Posterior cingulate gyrus (tissue), 11 donors: Measurements from ENCODE around the gene GPR137.
"Not testable (repeated sequence)": the region's sequence is repeated elsewhere in the genome, so short reads cannot be mapped to it uniquely, and the experiment has no call there.

Experiments used
- DNase-seq, 10 donors: peaks; one replicate each; pipeline versions ENCODE4 v3.0.0 to v3.0.0-alpha.2; 2020 to 2021; ENCODE audit warnings: mixed read lengths in 3 of 10
- intact Hi-C: fragments of 100-400 bp; cut with DNase I; formaldehyde crosslinking; loops from one replicate; pipeline ENCODE4 v1.15.1; 2023

The GPR137 gene

GRCh38 chr11:64315667-64316526, 30.2 kb downstream of the GPR137 start:
- DNase-seq = not testable (repeated sequence)
- intact Hi-C loops = loop anchor here (5.0 kb wide), 1 partner anchor 41 kb away; the partner anchor contains the start of gene RPS6KA4

- peak in 1 of 10 donors; percentile 72 for DNase-seq
- intact Hi-C loops = loop anchor here (5.0 kb wide), 1 partner anchor 41 kb away; the partner anchor contains the start of gene RPS6KA4
These were observed 31.1 kb downstream of the GPR137 start for GRCh38 chr11:64316672-64317324.

GRCh38 chr11:64317325-64317960, 31.8 kb downstream of the GPR137 start, which contains the start of gene TRMT112:
TRMT112 (minus strand) TSS chr11:64317559; CDS start chr11:64317526, 33 bp downstream.
- intact Hi-C loops = loop anchor here (5.0 kb wide), 1 partner anchor 40 kb away; the partner anchor contains the start of gene RPS6KA4
- peak; percentile 95 to 99 (median 98) for DNase-seq

GRCh38 chr11:64317961-64318765, 32.5 kb downstream of the GPR137 start, which contains the start of gene PRDX5:
PRDX5 (plus strand) TSS chr11:64318121; CDS start chr11:64318216, 95 bp downstream.
- intact Hi-C loops = loop anchor here (5.0 kb wide), 1 partner anchor 39 kb away; the partner anchor contains the start of gene RPS6KA4
- DNase-seq = peak; percentile 94 to 100 (median 96)

GRCh38 chr11:64318766-64319761, 33.4 kb downstream of the GPR137 start:
- DNase-seq = no peak
- intact Hi-C loops = loop anchor here (5.0 kb wide), 1 partner anchor 38 kb away; the partner anchor contains the start of gene RPS6KA4

- no peak for DNase-seq
- intact Hi-C loops = no loop called here
These were observed 34.9 kb downstream of the GPR137 start for GRCh38 chr11:64320556-64320955.

GRCh38 chr11:64321026-64321425, 35.4 kb downstream of the GPR137 start:
- no peak for DNase-seq
- intact Hi-C loops = no loop called here

GRCh38 chr11:64321533-64321932, 35.9 kb downstream of the GPR137 start:
- intact Hi-C loops = no loop called here
- no peak for DNase-seq

GRCh38 chr11:64322925-64323260, 37.2 kb downstream of the GPR137 start:
- DNase-seq = no peak
- intact Hi-C loops = no loop called here

GRCh38 chr11:64323373-64323772, 37.7 kb downstream of the GPR137 start:
- no peak for DNase-seq

GRCh38 chr11:64323984-64324383, 38.3 kb downstream of the GPR137 start:
- DNase-seq, intact Hi-C loops: not testable (repeated sequence)

More at GRCh38 chr11:64323373-64323772, 37.7 kb downstream of the GPR137 start:
- intact Hi-C loops = no loop called here

GRCh38 chr11:64324692-64325469, 39.2 kb downstream of the GPR137 start:
- no peak for DNase-seq
- intact Hi-C loops = no loop called here

- intact Hi-C loops = no loop called here
- no peak for DNase-seq
These were observed 41.7 kb downstream of the GPR137 start for GRCh38 chr11:64327375-64327774.

- intact Hi-C loops = no loop called here
- DNase-seq = no peak
These were observed 42.3 kb downstream of the GPR137 start for GRCh38 chr11:64327993-64328392.

GRCh38 chr11:64330888-64331287, 45.2 kb downstream of the GPR137 start:
- intact Hi-C loops = no loop called here
- DNase-seq = no peak

- DNase-seq = peak in 3 of 10 donors; percentile 18 to 48 (median 32)
- intact Hi-C loops = no loop called here
These were observed 46.1 kb downstream of the GPR137 start for GRCh38 chr11:64331569-64332371.

GRCh38 chr11:64333556-64333955, 47.9 kb downstream of the GPR137 start:
- intact Hi-C loops = no loop called here
- no peak for DNase-seq
